ENCODE data around the gene CPT1A.
A peak's percentile ranks its signal among the peaks of the same experiment; 100 is the strongest.

Gene CPT1A

DNA sequence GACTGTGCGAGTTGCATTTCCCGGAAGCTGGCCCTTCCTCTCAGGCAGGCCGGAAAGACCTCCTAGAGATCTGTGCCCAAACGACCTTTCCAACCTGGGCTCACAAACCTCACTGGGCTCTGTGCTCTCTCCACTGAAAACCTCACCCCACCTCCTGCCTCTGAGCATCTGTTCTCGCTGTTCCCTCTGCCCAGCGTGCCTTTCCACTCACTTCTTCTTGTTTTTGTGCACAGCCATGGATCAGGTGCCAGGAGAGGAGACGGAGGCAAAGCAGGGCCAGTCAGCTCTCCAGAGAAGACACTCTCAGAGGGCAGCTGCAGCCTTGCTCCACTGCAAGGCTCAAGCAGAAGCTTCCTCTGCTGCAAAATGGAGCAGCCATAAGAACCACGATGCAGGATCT lies 10.9 kb upstream of the CPT1A start:
- no peak for DNase-seq

DNA sequence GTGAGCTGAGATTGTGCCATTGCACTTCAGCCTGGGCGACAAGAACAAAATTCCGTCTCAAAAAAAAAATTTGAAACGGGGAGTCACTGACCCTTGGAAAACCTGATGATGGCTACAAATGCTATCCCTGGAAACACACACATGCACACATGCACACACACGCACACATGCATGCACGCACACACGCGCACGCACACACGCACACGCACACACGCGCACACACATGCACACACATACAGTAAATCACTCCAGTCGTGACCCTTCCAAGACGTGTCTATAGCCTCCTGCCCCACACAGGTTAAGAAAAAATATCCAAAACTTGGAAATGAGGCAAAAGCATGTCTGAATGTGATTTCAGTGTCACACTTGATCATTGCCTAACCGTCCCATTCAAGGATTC lies 6.7 kb upstream of the CPT1A start:
- DNase-seq: no peak

DNA sequence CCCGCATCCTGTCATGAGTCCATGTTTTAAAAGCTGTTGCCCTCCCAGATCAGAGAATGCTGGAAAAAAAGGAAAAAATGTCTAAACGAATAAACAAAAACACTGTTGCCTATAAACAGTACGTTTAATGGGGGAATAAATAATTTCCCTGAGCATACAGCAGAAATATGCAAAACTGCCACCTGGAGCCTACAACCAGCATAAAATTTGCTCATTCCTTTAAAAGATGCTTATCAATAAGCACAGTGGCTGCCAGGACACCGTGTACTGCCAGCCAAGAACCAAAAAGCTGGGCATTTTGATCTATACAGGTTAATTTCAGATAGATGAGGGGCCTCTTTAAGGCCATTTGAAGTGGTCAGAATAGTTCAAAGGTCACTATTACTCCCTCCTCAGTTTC lies 5.7 kb upstream of the CPT1A start:
- DNase-seq: no peak

DNA sequence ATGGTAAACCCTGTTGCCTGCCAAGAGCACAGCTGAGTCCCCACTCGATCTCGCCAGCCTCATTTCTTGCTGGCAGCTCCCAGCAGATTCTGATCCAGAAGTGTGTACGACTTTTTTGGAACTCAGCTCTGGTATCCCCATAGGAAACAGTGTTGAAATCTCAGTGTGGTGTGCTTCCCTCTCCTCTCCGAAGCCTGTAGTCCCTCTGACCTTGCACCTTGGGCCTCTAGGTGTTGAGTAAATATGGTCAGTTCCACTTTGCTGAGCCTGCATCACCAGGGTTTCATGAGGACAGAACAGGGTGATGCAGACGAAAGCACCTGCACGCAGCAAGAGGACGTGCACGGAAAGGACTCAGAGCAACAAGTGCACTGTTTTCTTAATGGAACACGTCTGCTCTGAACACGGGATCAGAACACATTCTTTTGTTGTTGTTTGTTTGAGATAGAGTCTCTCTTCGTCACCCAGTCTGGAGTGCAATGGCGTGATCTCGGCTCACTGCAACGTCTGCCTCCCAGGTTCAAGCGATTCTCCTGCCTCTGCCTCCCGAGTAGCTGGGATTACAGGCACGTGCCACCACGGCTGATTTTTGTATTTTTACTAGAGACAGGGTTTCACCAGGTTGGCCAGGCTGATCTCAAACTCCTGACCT lies 3.8 kb upstream of the CPT1A start:
- DNase-seq: no peak

DNA sequence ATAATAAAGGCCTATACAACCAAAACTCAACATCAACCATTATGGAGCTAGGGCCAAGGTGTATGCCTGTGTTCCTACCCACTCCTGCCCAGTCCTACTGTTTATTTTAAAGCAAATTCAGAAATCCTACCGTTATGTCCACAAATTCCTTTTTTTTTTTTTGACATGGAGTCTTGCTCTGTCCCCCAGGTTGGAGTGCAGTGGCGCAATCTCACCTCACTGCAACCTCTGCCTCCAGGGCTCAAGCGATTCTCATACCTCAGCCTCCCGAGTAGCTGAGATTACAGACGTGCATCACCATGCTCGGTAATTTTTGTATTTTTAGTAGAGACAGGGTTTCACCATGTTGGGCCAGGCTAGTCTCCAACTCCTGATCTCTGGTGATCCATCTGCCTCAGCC lies 3.1 kb upstream of the CPT1A start:
- DNase-seq: no peak

DNA sequence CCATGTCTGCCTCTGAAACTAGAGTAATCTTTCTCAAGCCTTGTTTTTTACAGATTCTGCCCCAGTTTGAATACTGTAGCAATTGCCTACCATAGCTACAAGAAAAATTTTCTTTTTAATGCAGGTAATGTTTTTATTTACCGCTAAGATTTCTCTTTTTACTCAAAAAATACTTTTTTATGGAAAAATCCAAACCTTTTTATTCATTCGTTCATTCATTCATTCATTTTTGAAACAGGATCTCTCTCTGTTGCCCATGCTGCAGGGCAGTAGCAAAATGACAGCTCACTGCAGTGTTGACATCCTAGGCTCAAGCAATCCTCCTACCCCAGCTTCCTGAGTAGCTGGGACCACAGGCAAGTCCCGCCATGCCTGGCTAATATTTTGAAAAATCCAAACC lies 2.7 kb upstream of the CPT1A start:
- DNase-seq: no peak

DNA sequence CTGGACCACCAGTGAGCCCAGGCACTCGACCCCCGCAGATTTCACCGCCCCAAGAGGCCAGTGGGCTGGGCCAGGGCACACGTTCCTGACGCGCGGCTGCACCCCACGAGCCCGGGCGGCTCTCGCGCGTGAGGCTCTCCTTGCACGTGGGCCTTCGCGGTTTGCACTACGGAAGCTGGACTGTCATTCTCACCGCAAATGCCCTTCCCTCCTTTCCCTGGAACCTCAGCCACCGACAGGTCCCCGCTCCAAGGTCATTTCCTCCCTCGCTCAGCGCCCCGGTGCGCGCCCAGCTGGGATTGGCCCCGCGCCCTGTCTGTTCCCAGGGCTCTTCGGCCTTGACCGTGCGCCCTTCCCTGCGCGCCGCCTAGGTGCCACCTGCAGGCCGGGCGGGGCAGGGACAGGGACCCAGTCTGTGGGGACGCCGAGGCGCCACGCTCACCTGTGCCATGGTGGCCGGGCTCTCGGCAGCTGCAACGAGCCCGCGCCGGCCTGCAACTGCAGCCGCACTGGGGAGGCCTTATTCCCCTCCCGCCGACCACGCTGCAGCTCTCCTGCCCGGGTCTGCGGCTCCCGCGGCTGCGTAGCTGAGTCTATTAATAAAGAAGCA lies 2.1 kb upstream of the CPT1A start:
- DNase-seq: peak; percentile 84

DNA sequence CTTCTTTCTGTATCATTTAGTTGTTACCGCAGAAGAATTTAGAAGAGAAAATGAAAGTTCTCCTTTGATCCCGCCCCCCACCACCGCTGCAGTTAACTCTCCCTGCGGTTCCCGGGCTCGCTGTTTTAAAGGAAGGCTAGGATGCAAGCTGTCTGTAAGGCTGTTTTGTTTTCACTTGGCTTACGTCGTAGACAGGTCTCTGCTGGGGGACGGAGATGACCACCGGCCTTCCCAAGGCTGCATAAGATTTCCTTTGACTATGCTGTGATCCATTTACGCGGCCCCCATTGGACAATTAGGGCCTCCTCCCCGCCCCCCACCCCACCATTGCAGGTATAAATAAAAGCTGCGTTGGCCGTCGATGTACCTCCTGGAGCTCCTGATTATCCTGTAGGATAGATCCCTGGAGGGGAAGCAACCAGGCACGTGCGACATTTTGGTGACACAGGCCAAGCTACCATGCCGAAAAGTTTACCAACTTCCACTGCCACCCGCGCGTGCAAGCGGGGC lies 1.4 kb upstream of the CPT1A start:
- DNase-seq: peak; percentile 34

DNA sequence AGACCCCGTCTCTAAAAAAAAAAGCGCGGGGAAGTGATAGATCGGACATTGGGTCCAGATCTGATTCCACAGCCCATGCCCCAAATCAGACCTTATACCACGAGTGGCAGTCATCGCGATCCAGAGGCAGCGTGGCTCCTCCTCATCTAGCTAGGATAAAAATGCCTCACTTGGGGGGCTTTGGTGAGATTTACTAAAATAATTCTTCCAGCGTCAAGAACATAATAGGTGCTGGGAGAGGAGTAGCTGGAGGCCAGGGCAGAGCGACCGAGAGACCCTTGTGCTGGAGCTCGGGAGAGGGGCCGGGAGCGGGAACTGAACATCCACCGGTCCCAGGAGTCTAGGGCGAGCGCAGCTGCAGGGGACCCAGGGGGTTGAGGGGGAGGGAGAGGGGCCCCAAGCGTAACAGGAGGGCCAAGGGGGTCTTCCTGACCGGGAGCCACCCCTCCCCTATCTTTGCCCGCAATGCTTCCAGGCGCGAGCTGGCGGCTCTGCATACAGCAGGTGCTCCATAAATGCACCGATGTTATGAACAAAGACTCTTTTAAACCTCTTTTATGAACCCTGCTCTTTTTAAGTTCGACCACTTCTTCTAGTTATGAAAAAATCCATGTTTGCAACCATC lies 823 bp upstream of the CPT1A start:
- no peak for DNase-seq

DNA sequence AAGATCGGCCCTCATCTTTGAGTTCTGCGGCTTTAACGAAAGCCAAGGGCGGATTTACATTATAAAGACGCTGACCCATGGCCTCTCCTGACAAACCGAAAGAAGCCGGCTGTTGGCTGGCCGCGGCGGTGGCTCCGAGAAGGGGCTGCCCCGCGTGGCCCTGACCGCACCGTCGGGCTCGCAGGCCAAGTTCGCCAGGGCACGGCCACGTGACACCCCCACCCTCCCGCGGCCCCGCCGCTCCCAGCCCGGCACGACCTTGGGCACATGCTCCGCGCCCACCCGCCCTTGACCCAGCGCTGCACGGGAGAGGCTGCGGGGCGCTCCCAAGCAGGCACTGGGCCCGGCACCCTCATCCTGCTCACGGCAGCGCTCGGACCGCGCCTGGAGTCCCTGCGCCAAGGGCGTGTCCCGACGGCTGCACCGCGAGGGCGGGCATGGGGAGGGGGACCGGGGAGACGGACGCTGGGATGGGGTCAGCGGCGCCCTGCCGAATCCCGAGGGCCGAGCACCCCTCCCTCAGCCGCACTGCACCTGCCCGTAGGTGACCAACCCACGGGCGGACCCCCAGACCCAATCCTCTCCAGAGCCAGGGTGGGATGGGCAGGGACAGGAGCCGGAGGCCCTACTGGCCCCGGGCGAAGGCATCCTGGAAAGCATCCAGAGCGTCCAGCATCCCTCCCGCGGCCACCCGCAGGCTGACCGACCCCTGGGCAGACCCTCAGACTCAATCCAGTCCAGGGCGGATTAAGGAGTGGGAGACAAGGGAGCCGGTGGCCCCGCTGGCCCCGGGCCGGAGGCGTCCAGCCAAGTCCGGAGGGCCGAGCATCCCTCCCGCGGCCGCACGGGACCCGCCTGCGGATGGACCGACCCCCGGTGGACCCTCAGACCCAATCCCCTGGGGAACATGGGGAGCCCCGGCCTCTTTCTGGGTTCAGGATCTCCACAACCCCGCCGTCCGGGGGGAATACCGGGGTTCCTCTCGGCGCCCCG lies 759 bp downstream of the CPT1A start:
- DNase-seq: no peak

DNA sequence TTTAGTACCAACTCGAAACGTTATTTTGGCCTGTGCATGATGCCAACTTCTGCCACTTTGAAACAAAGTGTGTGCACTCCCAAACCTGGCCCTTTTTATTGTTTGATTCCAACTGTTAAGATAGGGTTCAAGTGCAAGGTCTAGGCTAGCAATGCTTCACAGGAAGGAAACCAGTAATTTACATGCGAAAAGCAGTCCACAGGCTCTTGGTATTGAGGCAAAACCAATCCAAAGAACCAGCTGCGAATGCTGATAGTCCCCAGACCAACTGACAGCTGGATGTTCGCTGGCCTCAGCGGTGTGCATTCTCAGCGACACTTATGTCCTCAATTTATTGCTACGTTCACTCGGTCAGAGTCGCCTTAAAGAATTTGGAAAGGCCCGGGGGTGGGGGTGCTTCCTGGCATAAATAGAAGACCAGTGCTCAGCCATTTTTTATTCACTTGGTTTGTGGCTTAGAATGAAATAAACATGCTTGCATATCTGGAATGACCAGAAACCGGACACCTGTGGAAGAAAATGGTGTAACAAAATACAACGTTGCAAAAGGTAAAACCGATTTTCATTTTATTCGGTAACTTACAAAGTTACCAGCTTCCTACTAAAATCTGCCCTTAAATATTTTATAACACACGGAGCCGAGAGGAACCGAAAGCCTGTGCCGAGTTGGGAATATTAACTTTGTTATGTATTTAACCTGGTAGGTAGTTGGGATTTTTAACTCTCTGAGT lies 1.6 kb downstream of the CPT1A start:
- DNase-seq: peak; percentile 52

DNA sequence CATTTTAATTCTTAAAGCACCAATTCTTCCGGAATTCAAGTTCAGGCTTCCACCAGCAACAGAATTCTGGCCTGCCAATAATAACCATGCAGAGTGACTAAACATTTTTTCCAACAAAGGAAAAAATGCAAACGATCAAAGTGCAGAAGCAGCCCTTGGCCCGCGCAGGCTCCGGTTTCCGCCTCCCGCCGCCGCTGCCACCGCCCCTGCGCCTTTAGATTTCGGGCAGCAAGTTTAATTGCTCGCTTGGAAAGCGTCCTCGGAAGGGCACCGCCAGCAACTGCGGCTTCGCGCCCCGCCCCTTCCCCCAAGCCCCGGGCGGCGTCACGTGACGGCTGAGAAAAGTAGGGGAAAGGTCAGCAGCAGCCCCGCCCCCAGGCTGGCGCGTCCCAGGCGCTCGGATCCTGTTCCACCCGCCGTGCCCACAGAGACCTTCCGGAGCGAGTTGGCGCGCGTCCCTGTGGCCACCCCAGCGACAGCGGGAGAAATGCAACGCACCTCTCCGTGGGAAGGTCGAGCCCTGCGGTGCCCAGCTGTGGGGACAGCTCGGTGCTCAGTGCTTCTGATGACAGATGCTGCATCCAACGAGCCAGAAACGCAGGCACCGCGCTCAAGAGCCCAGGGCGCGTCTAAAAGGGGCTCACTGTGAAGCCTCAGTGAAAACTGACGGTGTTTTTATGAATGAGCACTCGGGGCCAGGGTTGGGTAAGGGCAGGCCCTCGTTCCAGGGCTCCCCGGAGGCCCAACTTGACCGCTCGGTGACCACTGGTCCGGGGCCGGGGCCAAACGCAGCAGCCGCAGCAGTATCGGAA lies 2.5 kb downstream of the CPT1A start:
- peak; percentile 92 for DNase-seq

DNA sequence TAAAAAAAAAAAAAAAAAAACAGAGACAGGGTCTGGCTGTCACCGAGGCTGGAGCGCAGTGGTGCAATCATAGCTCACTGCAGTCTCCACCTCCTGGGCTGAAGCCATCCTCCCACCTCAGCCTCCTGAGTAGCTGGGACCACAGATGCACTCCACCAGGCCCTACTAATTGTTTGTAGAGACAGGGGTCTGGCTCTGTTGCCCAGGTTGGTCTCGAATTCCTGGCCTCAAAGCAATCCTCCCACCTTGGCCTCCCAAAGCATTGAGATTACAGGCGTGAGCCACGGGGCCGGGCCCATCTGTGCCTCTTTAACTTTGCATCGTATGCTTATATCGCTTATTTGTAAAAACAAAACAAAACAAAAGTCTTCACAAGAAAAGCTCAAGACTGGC lies 3.1 kb downstream of the CPT1A start:
- peak; percentile 36 for DNase-seq

DNA sequence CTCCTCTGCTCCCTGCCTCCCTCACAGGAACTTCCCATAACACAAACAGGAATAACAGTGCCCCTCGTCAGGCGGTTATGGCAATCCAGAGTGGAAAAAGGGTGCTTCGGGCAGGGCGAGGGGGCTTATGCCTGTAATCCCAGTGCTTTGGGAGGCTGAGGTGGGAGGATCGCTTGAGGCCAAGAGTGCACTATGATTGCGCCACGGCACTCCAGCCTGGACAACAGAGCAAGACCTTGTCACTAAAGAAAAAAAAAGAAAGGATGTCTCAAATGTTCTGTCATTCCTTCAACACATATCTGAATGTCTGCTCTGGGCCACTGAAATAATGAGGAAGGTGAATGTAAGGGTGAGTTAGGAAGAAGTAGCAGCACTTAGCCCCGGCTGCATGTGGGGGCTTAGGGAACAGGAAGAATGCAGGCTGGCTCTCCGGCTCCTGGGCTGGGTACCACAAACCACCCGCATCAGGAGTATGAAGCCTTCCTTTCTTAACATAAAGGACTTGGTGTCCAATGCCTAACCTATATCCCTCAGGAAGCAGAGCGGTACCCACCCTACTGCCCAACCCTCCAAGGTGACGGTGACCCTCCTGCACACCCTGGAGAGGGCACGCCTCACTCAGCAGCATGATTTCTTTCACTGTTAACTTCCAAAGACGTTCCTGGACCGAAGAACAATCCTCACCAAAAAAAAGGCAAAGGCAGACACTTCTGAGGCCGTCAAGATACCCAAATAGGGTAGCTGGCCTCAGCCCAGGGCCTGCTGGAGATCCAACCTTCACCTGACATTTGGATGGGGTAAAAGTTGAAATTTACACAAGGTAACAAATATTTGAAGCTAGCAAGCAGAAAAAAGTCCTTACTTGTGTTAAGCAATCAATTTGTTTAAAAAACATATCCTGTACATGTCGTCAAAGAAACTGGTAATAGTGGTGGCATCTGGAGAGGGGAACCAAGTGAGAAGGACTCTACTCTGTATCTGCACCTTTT lies 3.8 kb downstream of the CPT1A start:
- no peak for DNase-seq

DNA sequence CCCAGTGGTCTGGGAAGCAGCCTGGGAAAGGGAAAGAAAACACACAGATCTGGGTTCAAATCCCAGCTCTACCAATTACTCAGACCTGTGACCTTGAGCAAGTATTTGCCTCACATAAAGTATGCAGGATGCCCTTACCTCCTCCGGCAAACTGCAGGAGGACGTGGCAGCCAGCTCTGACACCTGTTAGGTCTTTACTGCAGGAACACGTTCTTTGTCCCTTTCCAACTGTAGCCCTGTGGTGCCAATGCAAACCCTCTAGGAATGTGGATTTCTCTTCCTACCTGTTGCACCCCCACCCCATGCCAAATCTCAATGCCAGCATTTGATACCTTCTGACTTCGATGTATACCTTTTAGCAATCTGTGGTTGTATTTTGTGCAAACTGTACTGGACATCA lies 6.0 kb downstream of the CPT1A start:
- DNase-seq: no peak

DNA sequence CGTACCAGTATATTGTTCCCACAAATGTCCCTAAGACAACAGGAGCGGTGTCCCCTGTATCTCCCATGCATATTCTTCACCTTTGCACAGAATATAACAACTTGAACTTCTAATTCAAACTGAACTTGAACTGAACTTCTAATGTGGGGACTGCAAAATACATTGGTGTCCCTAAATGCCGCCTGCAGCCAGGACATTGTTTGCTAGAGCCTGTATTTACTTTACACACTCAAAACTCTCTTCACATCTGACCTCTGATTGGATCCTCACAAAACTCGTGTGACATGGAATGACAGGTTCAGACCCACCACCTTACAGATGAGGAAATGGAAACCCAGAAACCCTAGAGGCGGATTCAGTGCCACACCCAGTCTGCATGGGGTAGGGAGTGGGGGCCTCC lies 6.4 kb downstream of the CPT1A start:
- DNase-seq: no peak

DNA sequence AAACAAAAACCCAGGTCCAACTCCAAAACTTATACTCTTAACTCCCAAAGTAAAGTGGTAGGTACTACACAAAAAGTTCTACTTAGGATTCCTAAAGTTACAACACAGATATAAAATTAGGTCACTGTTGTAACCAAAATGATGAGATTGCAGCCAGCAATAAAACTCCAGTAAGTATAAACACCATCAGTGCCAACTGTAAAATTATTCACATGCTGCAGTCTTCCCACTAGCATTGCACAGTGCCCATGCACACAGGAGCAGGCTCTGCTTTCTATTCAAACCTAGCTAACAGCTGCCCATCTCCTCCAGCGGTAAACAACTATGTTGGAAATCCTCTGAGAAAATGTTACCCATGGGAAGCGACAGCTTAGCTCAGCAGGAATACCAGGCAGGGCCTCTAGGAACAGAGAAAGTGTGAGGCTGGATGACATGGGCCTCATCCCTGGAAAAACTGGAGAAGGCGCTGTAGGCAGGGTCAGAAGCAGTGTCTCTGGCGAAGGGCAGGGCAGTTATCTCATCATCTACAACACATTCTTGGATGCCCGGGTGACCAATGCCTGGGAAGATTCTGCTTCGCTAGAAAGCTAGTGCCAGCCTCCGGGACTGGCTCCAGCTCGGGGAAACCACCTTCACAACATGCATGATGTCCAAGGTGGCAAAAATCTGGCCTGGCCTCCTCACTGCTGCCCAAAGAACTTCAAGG lies 9.1 kb downstream of the CPT1A start:
- no peak for DNase-seq

DNA sequence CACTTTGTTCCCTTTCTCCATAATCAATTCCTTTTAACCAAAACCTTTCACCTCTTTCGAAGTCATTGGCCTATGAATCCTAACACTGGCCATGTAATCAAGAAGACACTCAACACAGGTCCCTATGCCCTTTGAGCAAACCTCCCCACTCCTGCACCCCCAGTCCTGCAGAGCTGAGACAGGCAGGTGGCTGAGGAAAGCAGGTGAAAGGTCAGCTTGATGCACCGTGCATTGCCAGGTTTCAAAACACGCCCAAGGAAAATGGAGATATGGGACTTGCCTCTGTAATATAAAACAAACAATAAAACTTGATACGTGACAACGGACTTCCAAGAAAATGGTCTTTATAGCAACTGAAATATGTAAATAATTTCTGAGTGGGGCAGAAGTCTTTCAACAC lies 10.6 kb downstream of the CPT1A start:
- no peak for DNase-seq

DNA sequence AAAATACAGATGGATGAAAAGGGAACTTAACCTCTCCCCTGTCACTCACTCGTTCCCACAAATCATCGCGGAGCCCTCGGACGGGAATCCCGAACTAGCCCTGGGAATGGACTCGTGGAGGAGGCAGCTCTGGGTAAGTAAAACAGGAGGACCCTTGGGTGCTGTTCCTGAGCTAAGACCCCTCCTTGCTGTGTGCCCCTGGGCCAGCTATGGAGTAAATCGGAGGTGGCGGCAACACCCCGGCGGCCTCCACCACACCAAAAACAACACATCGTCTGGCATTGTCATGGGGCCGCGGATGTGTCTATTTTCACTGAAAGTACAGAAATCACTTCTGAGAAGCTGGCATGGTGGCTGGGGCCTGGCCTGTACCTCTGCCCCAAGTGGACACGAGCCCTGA lies 12.1 kb downstream of the CPT1A start:
- no peak for DNase-seq

DNA sequence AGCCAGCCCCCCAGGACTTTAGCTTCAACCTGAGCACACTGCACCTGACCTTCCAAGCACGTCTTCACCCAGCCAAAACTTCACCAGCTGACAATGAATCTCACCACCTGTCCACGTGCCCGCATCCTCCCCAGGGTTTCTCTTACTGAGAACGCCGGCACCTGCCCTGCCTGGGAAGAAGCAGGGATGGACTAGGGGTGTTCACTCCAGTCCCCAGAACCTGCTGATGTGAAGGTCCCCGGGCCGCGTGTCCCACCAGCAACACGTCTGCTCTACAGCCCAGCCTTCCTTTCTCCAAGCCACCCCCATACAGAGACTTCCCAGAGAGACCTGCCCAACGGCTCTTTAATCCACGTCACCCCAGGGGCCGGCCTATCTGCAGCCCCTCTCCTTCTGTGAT lies 12.8 kb downstream of the CPT1A start:
- DNase-seq: no peak

Data from DMS79 treated with DMSO at 0.1 percent for 48 hours (cell line).